Sigmoid colon (tissue), 4 donors: ENCODE data around the gene RNF13.

Experiments
- CTCF ChIP-seq, 4 experiments: fragments of 450-650 bp in 3 of 4; fragments of 200-600 bp in 1 of 4; IDR thresholded peaks; one replicate each; pipeline ENCODE4 v1.5.1; 2016 to 2019; ENCODE audit warnings: antibody characterized with exemption in 4 of 4, mild to moderate bottlenecking in 3 of 4, moderate library complexity in 2 of 4
- EP300 ChIP-seq, 4 donors: sonication (generic); formaldehyde crosslinking; IDR thresholded peaks; one replicate each; pipeline ENCODE4 v1.6.1; 2017; ENCODE audit warnings: antibody characterized with exemption in 4 of 4

DNA sequence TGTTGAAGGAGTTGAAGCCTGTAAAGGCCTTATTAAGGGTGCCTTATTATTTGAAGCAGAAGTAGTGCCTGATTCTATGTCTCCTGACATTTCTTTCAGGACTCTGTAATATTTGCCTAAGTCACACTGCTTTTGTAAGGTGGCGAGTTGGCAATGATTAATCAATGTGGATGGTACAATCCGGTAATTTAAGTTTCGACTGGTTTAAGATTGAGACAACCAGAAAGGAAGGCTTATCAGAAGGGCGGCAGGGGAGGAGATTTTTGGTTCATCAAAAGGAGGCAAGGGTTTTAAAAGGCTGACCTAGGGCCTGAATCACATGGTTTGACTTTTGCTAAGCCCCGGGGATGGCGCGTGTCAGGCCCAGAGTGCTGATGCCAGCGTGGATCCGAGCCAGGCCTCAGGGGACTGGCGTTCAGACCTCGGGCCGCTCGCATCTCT lies 830 bp upstream of the RNF13 start:
- TF ChIP-seq CTCF (IDR thresholded peaks at IDR 0.05) (no peak), EP300 (IDR thresholded peaks at IDR 0.05) (no peak)
